Measurements from ENCODE around the gene WDR81.
A peak's percentile ranks its signal among the peaks of the same experiment; 100 is the strongest.
"Not testable (repeated sequence)": the region's sequence is repeated elsewhere in the genome, so short reads cannot be mapped to it uniquely, and the experiment has no call there.

WDR81 gene

GRCh38 chr17:1724351-1724868 is at the start of gene WDR81:
WDR81 (plus strand) TSS chr17:1724704; CDS start chr17:1724960, 256 bp downstream.
- peak; percentile 97 for DNase-seq (ENCODE audit: low spot score)

- DNase-seq (ENCODE audit: low spot score): no peak
These were observed 48.1 kb upstream of the WDR81 start for GRCh38 chr17:1676401-1676800.

- DNase-seq (ENCODE audit: low spot score): no peak
These were observed 41.0 kb upstream of the WDR81 start for GRCh38 chr17:1683459-1683858.

- peak; percentile 100 for DNase-seq (ENCODE audit: low spot score)
These were observed 39.9 kb upstream of the WDR81 start, which contains the start of gene PRPF8 for GRCh38 chr17:1684378-1685189. PRPF8 (minus strand) TSS chr17:1684867; CDS start chr17:1684571, 296 bp downstream.

GRCh38 chr17:1686086-1686485 is 38.4 kb upstream of the WDR81 start:
- DNase-seq (ENCODE audit: low spot score): no peak

- DNase-seq (ENCODE audit: low spot score): not testable (repeated sequence)
These were observed 36.1 kb upstream of the WDR81 start for GRCh38 chr17:1688405-1688804.

- no peak for DNase-seq (ENCODE audit: low spot score)
These were observed 33.8 kb upstream of the WDR81 start for GRCh38 chr17:1690544-1691221.

GRCh38 chr17:1693339-1693738 is 31.2 kb upstream of the WDR81 start:
- no peak for DNase-seq (ENCODE audit: low spot score)

- no peak for DNase-seq (ENCODE audit: low spot score)
These were observed 29.1 kb upstream of the WDR81 start for GRCh38 chr17:1695365-1695764.

GRCh38 chr17:1697681-1698080 is 26.8 kb upstream of the WDR81 start:
- DNase-seq (ENCODE audit: low spot score): no peak

GRCh38 chr17:1699891-1700290 is 24.6 kb upstream of the WDR81 start:
- not testable (repeated sequence) for DNase-seq (ENCODE audit: low spot score)

GRCh38 chr17:1703063-1703462 is 21.4 kb upstream of the WDR81 start:
- no peak for DNase-seq (ENCODE audit: low spot score)

GRCh38 chr17:1705004-1705403 is 19.5 kb upstream of the WDR81 start:
- DNase-seq (ENCODE audit: low spot score): no peak

GRCh38 chr17:1707107-1707506 is 17.4 kb upstream of the WDR81 start:
- no peak for DNase-seq (ENCODE audit: low spot score)

- not testable (repeated sequence) for DNase-seq (ENCODE audit: low spot score)
These were observed 15.6 kb upstream of the WDR81 start for GRCh38 chr17:1708791-1709346.

- peak; percentile 61 for DNase-seq (ENCODE audit: low spot score)
These were observed 15.0 kb upstream of the WDR81 start for GRCh38 chr17:1709403-1709951.

- DNase-seq (ENCODE audit: low spot score): peak; percentile 86
These were observed 14.3 kb upstream of the WDR81 start, which contains the start of gene TLCD2 for GRCh38 chr17:1709971-1710806. TLCD2 (minus strand) TSS chr17:1710377; CDS start chr17:1710242, 135 bp downstream.

GRCh38 chr17:1710807-1711553 is 13.5 kb upstream of the WDR81 start:
- no peak for DNase-seq (ENCODE audit: low spot score)

- no peak for DNase-seq (ENCODE audit: low spot score)
These were observed 12.7 kb upstream of the WDR81 start for GRCh38 chr17:1711804-1712203.

- DNase-seq (ENCODE audit: low spot score): no peak
These were observed 12.2 kb upstream of the WDR81 start for GRCh38 chr17:1712271-1712670.

Data from ecto neural progenitor cell (in vitro differentiated cells).